DOHH2 (cell line): ENCODE data around the gene SLC25A42.

Source experiments
- CTCF ChIP-seq: fragments of 200-600 bp; sonication (generic); IDR thresholded peaks from one replicate; pipeline ENCODE4 v1.5.1; 2014; ENCODE audit warnings: antibody characterized with exemption, mild to moderate bottlenecking, low read depth, low read length; ENCODE audit not compliant: poor library complexity, severe bottlenecking
- EZH2phosphoT487 ChIP-seq: fragments of 200-600 bp; sonication (generic); IDR thresholded peaks from 2 replicates; pipeline ENCODE4 v1.6.1; 2017; ENCODE audit warnings: borderline replicate concordance, mild to moderate bottlenecking, antibody characterized with exemption, low read length, moderate library complexity, mixed read lengths

- TF ChIP-seq CTCF: no peak
- TF ChIP-seq EZH2phosphoT487: no peak
Observed at GRCh38 chr19:19101540-19101939, 37.7 kb downstream of the SLC25A42 start.
